Activated T-helper 1 cell treated with anti-CD3 and anti-CD28 coated beads, Interleukin-12 subunit alpha, Interleukin-12 subunit beta, Interleukin-2, Interleukin-4 antibody, amounts not matched to agents 30 ng/mL and 10 ng/mL and 1 ng/mL, durations not matched to agents 14 hours and 24 hours and 36 hours (primary cell): ENCODE results near the gene DCLK1. TPM values are rescaled to one million over a fixed set of nuclear protein-coding genes. Genes with fewer than 3 reads are reported as not detected.

Experiments
- DNase-seq: peaks from one replicate; pipeline ENCODE4 v3.0.0; 2021; ENCODE audit warnings: low spot score
- H3K27ac Mint-ChIP-seq: one replicate; pipeline ENCODE4 v1.8.0; 2021; ENCODE audit warnings: mild to moderate bottlenecking, mixed read lengths
- H3K27me3 Mint-ChIP-seq: one replicate; pipeline ENCODE4 v1.8.0; 2022; ENCODE audit warnings: mild to moderate bottlenecking, moderate library complexity, mixed read lengths; ENCODE audit not compliant: insufficient read depth
- H3K36me3 Mint-ChIP-seq: one replicate; pipeline ENCODE4 v1.8.0; 2021; ENCODE audit warnings: low read depth, mixed read lengths
- H3K4me1 Mint-ChIP-seq: one replicate; pipeline ENCODE4 v1.8.0; 2021; ENCODE audit warnings: low read depth, mixed read lengths
- H3K4me3 Mint-ChIP-seq: one replicate; pipeline ENCODE4 v1.8.0; 2021; ENCODE audit warnings: mild to moderate bottlenecking, moderate library complexity, mixed read lengths
- H3K9me3 Mint-ChIP-seq: one replicate; pipeline ENCODE4 v1.8.0; 2021; ENCODE audit warnings: mixed read lengths
- intact Hi-C: fragments of 100-400 bp; cut with micrococcal nuclease; formaldehyde crosslinking; loops from one replicate; pipeline ENCODE4 v1.15.1; 2024
- total RNA-seq: library from RNA; stranded (reverse); gene quantifications from 2 replicates; pipeline ENCODE4 v1.2.3, GENCODE V29; 2022

DCLK1 gene
- total RNA-seq, 1 donor from 2014 or later, result not detected

GRCh38 chr13:35898041-35898440, 233.1 kb downstream of the DCLK1 start:
- DNase-seq, result no peak
- Mint-ChIP-seq H3K4me3 (no peak overlapping the region), H3K27ac (no peak overlapping the region), H3K9me3 (no peaks in the 10 kb centered on the region), H3K27me3 (no peaks in the 10 kb centered on the region), H3K36me3 (no peaks in the 10 kb centered on the region), H3K4me1 (no peaks in the 10 kb centered on the region)
- intact Hi-C loops, result no loop called here

DNA sequence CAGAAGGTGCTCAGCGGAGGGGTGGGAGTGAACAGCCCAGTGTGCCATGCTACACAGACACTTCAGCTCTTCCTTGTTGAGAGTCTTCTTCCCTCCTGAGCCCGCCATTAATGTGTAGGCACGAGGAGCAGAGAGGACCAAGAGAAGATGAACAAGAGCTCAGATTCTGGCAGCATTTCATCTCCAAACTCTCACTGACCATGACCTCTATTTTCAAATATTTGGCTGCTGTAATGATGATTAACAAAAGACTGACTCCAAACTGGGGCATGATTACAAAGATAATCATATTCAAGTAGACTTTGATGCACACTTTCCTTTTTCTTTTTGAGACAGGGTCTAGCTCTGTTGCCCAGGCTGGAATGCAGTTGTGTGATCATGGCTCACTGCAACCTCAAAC, 236.5 kb downstream of the DCLK1 start:
- no peak overlapping the region for H3K27ac Mint-ChIP-seq
- no peak for DNase-seq
- H3K36me3 Mint-ChIP-seq, result no peaks in the 10 kb centered on the region
- no peaks in the 10 kb centered on the region for H3K27me3 Mint-ChIP-seq
- intact Hi-C loops, result no loop called here
- H3K9me3 Mint-ChIP-seq, result no peaks in the 10 kb centered on the region
- no peaks in the 10 kb centered on the region for H3K4me1 Mint-ChIP-seq
- no peak overlapping the region for H3K4me3 Mint-ChIP-seq

DNA sequence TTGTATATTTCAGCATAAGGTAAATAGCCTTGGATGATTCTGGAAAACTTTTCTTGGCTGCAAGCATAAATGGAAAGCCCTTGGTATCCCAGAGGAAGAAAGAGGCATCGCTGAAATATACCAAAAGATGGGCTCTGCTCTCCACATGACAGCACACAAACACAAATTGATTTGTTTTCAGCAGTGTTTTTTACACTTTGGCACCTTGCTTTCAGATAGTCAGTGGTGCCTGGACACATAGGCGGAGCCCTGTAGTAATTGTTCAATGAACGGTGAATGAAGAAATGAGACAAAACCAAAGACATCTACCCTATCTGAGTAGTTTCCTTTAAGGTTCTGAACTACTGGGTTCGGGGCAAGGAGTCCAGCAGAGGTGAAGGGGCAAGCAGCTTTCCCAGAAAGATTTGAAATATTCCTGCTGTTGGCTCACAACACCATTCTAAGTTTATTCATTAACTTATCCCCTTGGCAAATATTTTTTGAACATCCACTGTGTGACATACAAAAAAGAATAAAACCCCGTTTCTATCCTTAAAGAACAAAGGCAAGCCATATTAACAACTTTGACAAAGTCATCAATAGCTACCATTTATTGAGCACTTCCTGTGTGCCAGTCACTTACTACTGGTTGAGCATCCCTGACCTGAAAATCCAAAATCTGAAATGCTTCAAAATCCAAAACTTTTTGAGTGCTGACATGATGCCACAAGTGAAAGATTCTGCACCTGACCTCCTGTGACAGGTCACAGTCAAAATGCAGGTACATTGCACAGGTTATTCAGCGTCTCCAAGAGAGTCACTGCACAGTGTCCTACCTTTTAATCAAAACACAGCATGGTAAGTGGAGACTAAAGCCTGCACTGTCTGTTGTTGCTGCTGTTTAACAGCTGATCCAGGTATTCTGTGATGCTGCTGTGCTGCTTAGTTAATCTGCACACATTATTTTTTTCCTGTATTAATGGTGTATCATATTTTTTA, 238.1 kb downstream of the DCLK1 start:
- DNase-seq, result no peak
- Mint-ChIP-seq H3K36me3 (no peaks in the 10 kb centered on the region), H3K27ac (no peak overlapping the region), H3K4me3 (no peak overlapping the region), H3K27me3 (no peaks in the 10 kb centered on the region), H3K9me3 (no peaks in the 10 kb centered on the region), H3K4me1 (no peaks in the 10 kb centered on the region)
- intact Hi-C loops, result no loop called here

GRCh38 chr13:35891507-35892441, 239.4 kb downstream of the DCLK1 start:
- Mint-ChIP-seq H3K4me3 (no peak overlapping the region), H3K27ac (no peak overlapping the region), H3K9me3 (no peaks in the 10 kb centered on the region), H3K27me3 (no peaks in the 10 kb centered on the region), H3K4me1 (no peaks in the 10 kb centered on the region), H3K36me3 (no peaks in the 10 kb centered on the region)
- intact Hi-C loops, result no loop called here
- DNase-seq, result no peak

DNA sequence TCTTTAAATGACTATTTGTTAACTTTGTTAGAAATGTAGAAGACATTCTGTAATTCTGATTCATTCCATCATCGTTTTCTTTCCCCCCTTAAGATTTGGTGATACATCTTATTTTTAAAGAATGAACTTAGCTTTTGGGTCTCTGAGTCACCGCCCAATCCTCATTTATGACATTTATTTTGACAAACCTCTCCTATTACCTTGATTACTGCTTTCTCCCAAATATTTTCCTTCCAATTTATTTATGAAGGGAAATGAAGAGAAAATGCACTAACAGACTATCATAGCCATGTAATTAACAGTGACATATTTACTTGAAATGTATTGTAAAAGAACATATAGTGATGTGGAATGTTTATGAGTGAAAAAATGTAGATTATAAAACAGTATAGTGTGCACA, 241.6 kb downstream of the DCLK1 start:
- Mint-ChIP-seq H3K27ac (no peak overlapping the region), H3K27me3 (no peaks in the 10 kb centered on the region), H3K9me3 (no peaks in the 10 kb centered on the region), H3K4me3 (no peak overlapping the region), H3K4me1 (no peaks in the 10 kb centered on the region), H3K36me3 (no peaks in the 10 kb centered on the region)
- no peak for DNase-seq
- intact Hi-C loops, result no loop called here

GRCh38 chr13:35888981-35889380, 242.2 kb downstream of the DCLK1 start:
- Mint-ChIP-seq H3K27ac (no peak overlapping the region), H3K4me1 (no peaks in the 10 kb centered on the region), H3K9me3 (no peaks in the 10 kb centered on the region), H3K27me3 (no peaks in the 10 kb centered on the region), H3K4me3 (no peak overlapping the region), H3K36me3 (no peaks in the 10 kb centered on the region)
- no peak for DNase-seq
- intact Hi-C loops, result no loop called here

DNA sequence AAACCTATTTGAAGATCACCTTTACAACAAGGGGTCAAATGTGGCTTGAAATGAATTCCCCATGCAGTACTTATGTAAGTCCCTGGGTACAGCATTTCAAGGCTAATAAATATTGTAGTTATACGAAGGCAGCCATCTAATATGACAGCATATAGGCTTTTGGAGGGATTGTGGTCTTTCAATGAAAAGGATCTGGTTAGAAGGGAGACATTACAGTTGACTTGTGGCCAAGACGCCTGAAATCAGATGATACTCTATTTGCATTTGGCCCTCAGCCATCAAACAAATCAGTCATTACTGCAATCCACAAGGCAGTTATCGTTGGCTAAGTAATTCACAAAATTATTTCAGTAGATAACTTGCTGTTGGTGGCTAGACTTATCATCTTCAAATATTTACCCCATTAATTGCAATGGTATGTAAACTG, 242.7 kb downstream of the DCLK1 start:
- intact Hi-C loops, result no loop called here
- Mint-ChIP-seq H3K27ac (no peak overlapping the region), H3K4me3 (no peak overlapping the region), H3K4me1 (no peaks in the 10 kb centered on the region), H3K9me3 (no peaks in the 10 kb centered on the region), H3K27me3 (no peaks in the 10 kb centered on the region), H3K36me3 (no peaks in the 10 kb centered on the region)
- DNase-seq, result no peak

DNA sequence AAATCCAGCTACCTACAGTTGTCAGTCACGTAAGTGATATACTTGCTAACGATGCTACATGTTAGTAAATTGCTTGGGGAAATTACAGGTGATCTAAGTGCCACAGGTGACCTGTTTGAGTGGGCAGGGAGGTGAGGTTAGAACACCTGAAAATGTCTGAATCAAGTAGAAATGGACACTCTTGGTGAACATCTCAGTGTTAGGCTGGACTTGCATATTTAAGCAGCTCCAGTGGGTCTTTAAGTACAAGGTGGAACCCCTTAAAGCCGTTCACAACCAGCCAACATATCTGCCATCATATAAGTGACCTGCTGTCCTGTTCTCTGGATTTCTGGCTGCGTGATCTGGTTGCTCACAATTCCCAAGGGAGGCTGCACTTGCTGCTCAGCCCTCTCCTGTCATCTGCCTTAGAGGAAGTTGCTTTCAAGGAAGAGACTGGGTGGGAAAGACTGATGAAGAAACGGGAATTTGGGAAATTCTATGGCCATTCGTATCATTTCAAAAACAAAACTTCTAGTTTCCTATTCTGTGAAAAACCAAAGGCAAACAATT, 244.0 kb downstream of the DCLK1 start:
- no peaks in the 10 kb centered on the region for H3K9me3 Mint-ChIP-seq
- no peaks in the 10 kb centered on the region for H3K4me1 Mint-ChIP-seq

DNA sequence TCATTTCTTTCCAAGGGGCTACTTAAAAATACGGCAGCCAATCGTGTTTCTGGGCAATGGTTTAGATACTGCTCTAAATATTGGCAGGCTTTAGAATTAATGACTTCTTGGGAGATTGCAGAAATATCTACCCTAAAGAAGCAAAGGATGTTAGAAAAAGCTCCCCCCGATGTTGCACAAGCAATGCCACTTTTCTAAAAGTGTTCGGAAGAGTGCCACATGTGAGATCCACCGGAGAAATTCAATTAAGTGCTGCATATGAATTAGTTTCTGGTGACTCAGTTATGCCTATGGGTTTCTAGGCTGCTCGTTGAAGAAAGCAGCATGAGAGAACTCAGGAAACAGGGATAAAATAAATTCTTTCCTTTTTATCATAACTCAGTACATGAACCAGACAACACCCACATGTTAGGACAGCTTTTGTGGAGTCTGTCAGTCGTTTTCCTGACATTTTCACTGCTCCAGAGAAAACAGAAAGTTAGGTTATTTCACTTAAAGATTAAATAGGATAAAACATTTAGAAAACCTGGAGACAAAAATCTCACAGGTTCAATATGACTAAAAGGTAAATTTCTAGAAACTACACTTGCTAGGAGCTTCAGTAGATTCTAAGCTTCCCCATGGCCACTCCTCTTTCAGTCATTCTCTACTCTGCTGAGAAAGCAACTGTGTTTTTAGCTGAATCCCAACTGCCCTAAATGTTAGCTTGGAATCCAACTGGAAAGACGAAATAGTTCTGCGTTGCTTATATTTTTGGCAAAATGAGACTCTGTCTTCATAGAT, 244.7 kb downstream of the DCLK1 start:
- no peak for DNase-seq
- Mint-ChIP-seq H3K9me3 (no peaks in the 10 kb centered on the region), H3K4me3 (no peak overlapping the region), H3K36me3 (no peaks in the 10 kb centered on the region), H3K27me3 (no peaks in the 10 kb centered on the region), H3K27ac (no peak overlapping the region), H3K4me1 (no peaks in the 10 kb centered on the region)
- intact Hi-C loops, result no loop called here

More for the DNA sequence above, 244.0 kb downstream of the DCLK1 start:
- DNase-seq, result no peak
- H3K4me3 Mint-ChIP-seq, result no peak overlapping the region
- H3K27me3 Mint-ChIP-seq, result no peaks in the 10 kb centered on the region
- intact Hi-C loops, result no loop called here
- no peaks in the 10 kb centered on the region for H3K36me3 Mint-ChIP-seq
- no peak overlapping the region for H3K27ac Mint-ChIP-seq

DNA sequence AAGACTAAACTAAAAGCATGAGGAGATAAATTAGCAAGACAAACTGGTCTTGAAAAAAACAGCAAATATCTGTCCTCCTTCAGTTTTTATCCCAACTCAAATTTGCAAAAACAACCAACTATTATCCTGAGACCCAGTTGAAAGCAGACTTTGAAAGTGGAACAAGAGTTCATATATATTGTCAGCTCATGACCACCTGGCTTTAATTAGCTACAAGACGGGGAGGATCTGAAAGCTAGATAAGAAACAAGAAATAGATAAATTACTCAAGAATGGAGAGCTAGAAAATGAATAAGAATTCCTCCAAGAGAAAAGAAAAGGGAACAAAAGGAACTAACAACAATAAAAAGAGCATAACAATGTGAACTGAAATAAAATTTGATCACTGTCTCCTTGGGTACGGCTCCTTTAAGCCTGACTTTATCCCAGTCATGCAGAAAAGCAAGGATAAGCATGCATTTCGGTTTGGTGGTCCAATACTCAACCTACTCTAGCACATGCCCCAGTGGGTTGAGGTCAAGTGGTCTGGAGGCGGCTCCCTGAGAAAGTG, 246.9 kb downstream of the DCLK1 start:
- no peak overlapping the region for H3K27ac Mint-ChIP-seq
- DNase-seq, result no peak
- no peaks in the 10 kb centered on the region for H3K27me3 Mint-ChIP-seq
- no peaks in the 10 kb centered on the region for H3K9me3 Mint-ChIP-seq
- no peaks in the 10 kb centered on the region for H3K36me3 Mint-ChIP-seq
- no peaks in the 10 kb centered on the region for H3K4me1 Mint-ChIP-seq
- intact Hi-C loops, result no loop called here
- H3K4me3 Mint-ChIP-seq, result no peak overlapping the region

DNA sequence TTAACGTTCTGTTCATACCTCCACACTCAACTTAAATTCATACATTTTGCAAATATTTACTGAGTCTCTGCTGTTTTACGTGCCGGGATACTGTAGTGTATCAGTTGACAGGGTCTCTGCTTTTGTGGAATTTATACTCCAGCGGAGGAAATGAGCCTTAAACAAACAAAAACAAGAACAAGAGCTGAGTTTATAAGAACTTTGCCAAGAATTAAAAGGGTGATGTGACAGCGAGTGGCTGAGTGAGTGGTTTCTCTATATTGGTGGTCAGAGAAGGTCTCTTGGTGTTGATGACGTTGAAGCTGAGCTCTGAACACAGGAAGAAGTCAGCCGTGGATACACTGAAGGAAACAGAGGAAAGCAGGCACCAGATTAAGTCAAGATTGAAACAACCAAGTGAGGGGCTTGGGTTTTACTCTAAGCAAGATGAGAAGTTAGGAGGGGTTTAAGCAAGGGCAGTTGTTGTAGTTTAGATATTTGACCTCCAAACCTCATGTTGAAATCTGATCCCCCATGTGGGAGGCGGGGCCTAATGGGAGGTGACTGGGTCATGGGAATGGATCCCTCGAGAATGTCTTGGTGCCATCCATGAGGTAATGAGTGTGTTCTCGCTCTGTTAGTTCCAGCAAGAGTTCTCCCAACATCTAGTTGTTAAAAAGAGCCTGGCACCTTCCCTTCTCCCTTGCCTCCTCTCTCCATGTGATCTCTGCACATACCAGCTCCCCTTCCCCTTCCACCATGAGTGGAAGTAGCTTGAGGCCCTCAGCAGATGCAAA, 248.3 kb downstream of the DCLK1 start:
- H3K27ac Mint-ChIP-seq, result no peak overlapping the region
- no peak overlapping the region for H3K4me3 Mint-ChIP-seq
- H3K27me3 Mint-ChIP-seq, result no peaks in the 10 kb centered on the region
- H3K36me3 Mint-ChIP-seq, result no peaks in the 10 kb centered on the region
- no peaks in the 10 kb centered on the region for H3K4me1 Mint-ChIP-seq
- intact Hi-C loops, result no loop called here
- DNase-seq, result no peak
- H3K9me3 Mint-ChIP-seq, result no peaks in the 10 kb centered on the region
